ENCODE measurements around the gene SYNGR4.

Gene SYNGR4

GRCh38 chr19:48397263-48398101 lies 33.3 kb downstream of the SYNGR4 start:
- DNase-seq: no peak

- no peak for DNase-seq
Measured at GRCh38 chr19:48398102-48398374, 33.9 kb downstream of the SYNGR4 start.

GRCh38 chr19:48398375-48399235 lies 34.4 kb downstream of the SYNGR4 start:
- DNase-seq: peak; percentile 78

- peak; percentile 74 for DNase-seq
Measured at GRCh38 chr19:48400018-48400742, 36.0 kb downstream of the SYNGR4 start.

- no peak for DNase-seq
Measured at GRCh38 chr19:48401287-48401686, 37.1 kb downstream of the SYNGR4 start.

GRCh38 chr19:48403606-48404005 lies 39.4 kb downstream of the SYNGR4 start:
- DNase-seq: peak; percentile 62

- no peak for DNase-seq
Measured at GRCh38 chr19:48405010-48405659, 41.0 kb downstream of the SYNGR4 start.

- no peak for DNase-seq
Measured at GRCh38 chr19:48405850-48406249, 41.7 kb downstream of the SYNGR4 start.

GRCh38 chr19:48413879-48414587 lies 49.9 kb downstream of the SYNGR4 start:
- peak; percentile 68 for DNase-seq

GRCh38 chr19:48415395-48415794 lies 51.2 kb downstream of the SYNGR4 start:
- peak; percentile 82 for DNase-seq

- DNase-seq: no peak
Measured at GRCh38 chr19:48415806-48416221, 51.6 kb downstream of the SYNGR4 start.

GRCh38 chr19:48417421-48417820 lies 53.3 kb downstream of the SYNGR4 start:
- DNase-seq: no peak

- DNase-seq: peak; percentile 72
Measured at GRCh38 chr19:48418317-48419064, 54.3 kb downstream of the SYNGR4 start.

GRCh38 chr19:48419158-48419920 lies 55.2 kb downstream of the SYNGR4 start:
- DNase-seq: peak; percentile 68

- DNase-seq: peak; percentile 13
Measured at GRCh38 chr19:48421548-48421947, 57.4 kb downstream of the SYNGR4 start.

- DNase-seq: peak; percentile 78
Measured at GRCh38 chr19:48424694-48425219, 60.6 kb downstream of the SYNGR4 start.

All from fibroblast of upper back skin (primary cell).